NK-92 treated with Interleukin-12 subunit alpha and Interleukin-12 subunit beta, amount 100 ng/mL, for 24 hours (cell line): ENCODE measurements around the gene MEGF11.

Source experiments
- DNase-seq: peaks from one replicate; lab custom pipeline; 2025; lab: John Stamatoyannopoulos, UW

MEGF11 gene

GRCh38 chr15:66253418-66254088, at the start of gene MEGF11:
Gene MEGF11 (minus strand): TSS chr15:66253750. CDS start chr15:66128403, 125,347 bp downstream.
- no peak for DNase-seq

GRCh38 chr15:66302489-66303278, 49.1 kb upstream of the MEGF11 start:
- no peak for DNase-seq

GRCh38 chr15:66298803-66299251, 45.3 kb upstream of the MEGF11 start:
- no peak for DNase-seq

- no peak for DNase-seq
These were observed 42.6 kb upstream of the MEGF11 start for GRCh38 chr15:66296186-66296585.

- DNase-seq: no peak
These were observed 41.3 kb upstream of the MEGF11 start for GRCh38 chr15:66294932-66295235.

GRCh38 chr15:66294157-66294931, 40.8 kb upstream of the MEGF11 start:
- no peak for DNase-seq

- peak; percentile 75 for DNase-seq
These were observed 40.0 kb upstream of the MEGF11 start, which contains the start of gene DIS3L for GRCh38 chr15:66293419-66294156. Gene DIS3L (plus strand): TSS chr15:66293568. CDS start chr15:66293597, 29 bp downstream.

GRCh38 chr15:66292571-66293418, 39.2 kb upstream of the MEGF11 start:
- no peak for DNase-seq

GRCh38 chr15:66291816-66292570, 38.4 kb upstream of the MEGF11 start:
- no peak for DNase-seq

GRCh38 chr15:66290518-66290917, 37.0 kb upstream of the MEGF11 start:
- DNase-seq: peak; percentile 9

GRCh38 chr15:66290007-66290406, 36.5 kb upstream of the MEGF11 start:
- DNase-seq: no peak

- no peak for DNase-seq
These were observed 35.1 kb upstream of the MEGF11 start for GRCh38 chr15:66288551-66289185.

GRCh38 chr15:66288093-66288492, 34.5 kb upstream of the MEGF11 start:
- DNase-seq: no peak

- DNase-seq: no peak
These were observed 34.0 kb upstream of the MEGF11 start for GRCh38 chr15:66287461-66288057.

GRCh38 chr15:66285533-66286280, 32.2 kb upstream of the MEGF11 start:
- no peak for DNase-seq

- no peak for DNase-seq
These were observed 30.7 kb upstream of the MEGF11 start for GRCh38 chr15:66284271-66284670.

- DNase-seq: no peak
These were observed 25.1 kb upstream of the MEGF11 start for GRCh38 chr15:66278671-66279070.

- no peak for DNase-seq
These were observed 24.5 kb upstream of the MEGF11 start for GRCh38 chr15:66278056-66278455.

- DNase-seq: no peak
These were observed 23.0 kb upstream of the MEGF11 start for GRCh38 chr15:66276546-66276945.
